ENCODE results near the gene MGAT4B.

The MGAT4B gene

GRCh38 chr5:179841621-179842020 is 35.0 kb upstream of the MGAT4B start:
- Histone ChIP-seq H4K20me1 (ENCODE audit: low read depth, low read length) (no peaks in the 10 kb centered on the region), H3K36me3 (ENCODE audit: low read length) (no peaks in the 10 kb centered on the region), H3K4me2 (ENCODE audit: low read depth, low read length, poor library complexity, severe bottlenecking) (no peak overlapping the region), H3K27me3 (ENCODE audit: low read length) (no peaks in the 10 kb centered on the region), H3K4me3 (ENCODE audit: insufficient read depth, low read length, poor library complexity, severe bottlenecking) (no peak overlapping the region), H3K9me3 (ENCODE audit: insufficient read depth, low read length) (no peaks in the 10 kb centered on the region), H2AFZ (ENCODE audit: low read depth, low read length, severe bottlenecking) (no peak overlapping the region), H3K9ac (ENCODE audit: low read length) (no peak overlapping the region), H3K79me2 (ENCODE audit: insufficient read depth, low read length) (no peaks in the 10 kb centered on the region), H3K27ac (ENCODE audit: low read depth, low read length) (no peak overlapping the region), H3K9me2 (replicated peaks; ENCODE audit: insufficient read depth, low read length) (no peaks in the 10 kb centered on the region), H3F3A (ENCODE audit: insufficient read depth) (no peaks in the 10 kb centered on the region)
- TF ChIP-seq CTCF (IDR thresholded peaks at IDR 0.05; ENCODE audit: insufficient read depth, low read length, poor library complexity, severe bottlenecking) (no peak), EZH2phosphoT487 (conservative IDR thresholded peaks at IDR 0.05; ENCODE audit: low read length) (no peak)

- Histone ChIP-seq H3K9ac (ENCODE audit: low read length) (no peak overlapping the region), H3K36me3 (ENCODE audit: low read length) (no peaks in the 10 kb centered on the region), H3K27ac (ENCODE audit: low read depth, low read length) (no peak overlapping the region), H3K4me2 (ENCODE audit: low read depth, low read length, poor library complexity, severe bottlenecking) (no peak overlapping the region), H2AFZ (ENCODE audit: low read depth, low read length, severe bottlenecking) (no peak overlapping the region), H3K9me3 (ENCODE audit: insufficient read depth, low read length) (no peaks in the 10 kb centered on the region), H3K9me2 (replicated peaks; ENCODE audit: insufficient read depth, low read length) (no peaks in the 10 kb centered on the region), H4K20me1 (ENCODE audit: low read depth, low read length) (no peaks in the 10 kb centered on the region), H3F3A (ENCODE audit: insufficient read depth) (no peaks in the 10 kb centered on the region), H3K4me3 (ENCODE audit: insufficient read depth, low read length, poor library complexity, severe bottlenecking) (no peak overlapping the region), H3K27me3 (ENCODE audit: low read length) (no peaks in the 10 kb centered on the region), H3K79me2 (ENCODE audit: insufficient read depth, low read length) (no peaks in the 10 kb centered on the region)
- TF ChIP-seq EZH2phosphoT487 (conservative IDR thresholded peaks at IDR 0.05; ENCODE audit: low read length) (no peak), CTCF (IDR thresholded peaks at IDR 0.05; ENCODE audit: insufficient read depth, low read length, poor library complexity, severe bottlenecking) (no peak)
Measured at GRCh38 chr5:179840766-179841165, 34.1 kb upstream of the MGAT4B start.

DNA sequence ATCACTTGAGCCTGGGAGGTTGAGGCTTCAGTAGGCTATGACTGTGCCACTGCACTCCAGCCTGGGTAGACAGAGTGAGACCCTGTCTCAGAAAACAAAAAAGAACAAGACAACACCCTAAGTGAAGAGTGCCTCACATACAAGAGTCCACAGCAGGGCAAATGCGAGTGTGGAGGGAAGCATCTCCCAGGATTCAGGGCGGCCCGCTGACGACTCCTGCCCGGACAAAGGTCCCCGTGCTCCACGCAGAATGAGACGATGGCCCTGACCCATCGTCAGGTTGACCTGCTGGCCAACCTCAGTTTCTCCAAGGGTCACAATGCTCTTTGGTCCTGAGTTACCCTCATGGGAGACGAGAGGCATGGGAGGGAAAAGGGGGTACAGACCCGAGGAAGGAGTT is 33.7 kb upstream of the MGAT4B start:
- Histone ChIP-seq H3K4me2 (ENCODE audit: low read depth, low read length, poor library complexity, severe bottlenecking) (no peak overlapping the region), H3K4me3 (ENCODE audit: insufficient read depth, low read length, poor library complexity, severe bottlenecking) (no peak overlapping the region), H3K79me2 (ENCODE audit: insufficient read depth, low read length) (no peaks in the 10 kb centered on the region), H2AFZ (ENCODE audit: low read depth, low read length, severe bottlenecking) (no peak overlapping the region), H3K9ac (ENCODE audit: low read length) (no peak overlapping the region), H3K36me3 (ENCODE audit: low read length) (no peaks in the 10 kb centered on the region), H3F3A (ENCODE audit: insufficient read depth) (no peaks in the 10 kb centered on the region), H4K20me1 (ENCODE audit: low read depth, low read length) (no peaks in the 10 kb centered on the region), H3K9me3 (ENCODE audit: insufficient read depth, low read length) (no peaks in the 10 kb centered on the region), H3K27me3 (ENCODE audit: low read length) (no peaks in the 10 kb centered on the region), H3K9me2 (replicated peaks; ENCODE audit: insufficient read depth, low read length) (no peaks in the 10 kb centered on the region), H3K27ac (ENCODE audit: low read depth, low read length) (no peak overlapping the region)
- TF ChIP-seq CTCF (IDR thresholded peaks at IDR 0.05; ENCODE audit: insufficient read depth, low read length, poor library complexity, severe bottlenecking), result no peak
- TF ChIP-seq EZH2phosphoT487 (conservative IDR thresholded peaks at IDR 0.05; ENCODE audit: low read length), result no peak
